ENCODE data around the gene CHRNA9. TPM values are rescaled to one million over a fixed set of nuclear protein-coding genes. Genes with fewer than 3 reads are reported as not detected.

Gene CHRNA9
- polyA plus RNA-seq, 1 donor (not counting 4 experiments of a cell fraction or from before 2014, with no cell fraction given) = 0.03 TPM

GRCh38 chr4:40329805-40330204, 5.3 kb upstream of the CHRNA9 start:
- FAIRE-seq = no peak
- H3K9me1 ChIP-seq (ENCODE audit: control insufficient read depth, extremely low read depth, insufficient read depth, low read length) = no peaks in the 10 kb centered on the region
- no peaks in the 10 kb centered on the region for H4K20me1 ChIP-seq (ENCODE audit: control insufficient read depth, extremely low read depth, insufficient read depth, low read length)
- H3K4me2 ChIP-seq (ENCODE audit: control insufficient read depth, extremely low read depth, insufficient read depth, low read depth, low read length) = no peak overlapping the region
- no peak overlapping the region for H3K9ac ChIP-seq (ENCODE audit: control insufficient read depth, extremely low read depth, insufficient read depth, low read length)
- dilution Hi-C loops (cut with MboI; ENCODE audit: extremely low pct_ligation_motif_present, low sequenced_read_pairs) = no loop called here
- no peaks in the 10 kb centered on the region for H3K9me3 ChIP-seq (ENCODE audit: control insufficient read depth, low read depth, low read length)
- H3K4me1 ChIP-seq (ENCODE audit: control insufficient read depth, extremely low read depth, insufficient read depth, low read length) = peaks cover 28% of the 10 kb centered on the region
- DNase-seq (ENCODE audit: low read depth, low spot score) = no peak
- H3K4me3 ChIP-seq (ENCODE audit: control insufficient read depth in 2 of 3, extremely low read depth in 1 of 3, insufficient read depth in 2 of 3, low read depth in 1 of 3, low read length in 3 of 3) = no peak overlapping the region
- H3K27me3 ChIP-seq (ENCODE audit: control insufficient read depth, extremely low read depth, insufficient read depth, low read length) = no peaks in the 10 kb centered on the region
- no peak overlapping the region for H3K27ac ChIP-seq (ENCODE audit: control insufficient read depth, insufficient read depth, low read length)
- no peaks in the 10 kb centered on the region for H3K79me2 ChIP-seq (ENCODE audit: control insufficient read depth, insufficient read depth, low read length)
- H3K36me3 ChIP-seq (ENCODE audit: control insufficient read depth in 2 of 2, extremely low read depth in 1 of 2, insufficient read depth in 2 of 2, low read length in 2 of 2) = no peaks in the 10 kb centered on the region
- no peak overlapping the region for H2AFZ ChIP-seq (ENCODE audit: control insufficient read depth, low read length)
- no peak for TF ChIP-seq EZH2 (IDR thresholded peaks at IDR 0.05; ENCODE audit: low read length)
- TF ChIP-seq, protein P1, sequence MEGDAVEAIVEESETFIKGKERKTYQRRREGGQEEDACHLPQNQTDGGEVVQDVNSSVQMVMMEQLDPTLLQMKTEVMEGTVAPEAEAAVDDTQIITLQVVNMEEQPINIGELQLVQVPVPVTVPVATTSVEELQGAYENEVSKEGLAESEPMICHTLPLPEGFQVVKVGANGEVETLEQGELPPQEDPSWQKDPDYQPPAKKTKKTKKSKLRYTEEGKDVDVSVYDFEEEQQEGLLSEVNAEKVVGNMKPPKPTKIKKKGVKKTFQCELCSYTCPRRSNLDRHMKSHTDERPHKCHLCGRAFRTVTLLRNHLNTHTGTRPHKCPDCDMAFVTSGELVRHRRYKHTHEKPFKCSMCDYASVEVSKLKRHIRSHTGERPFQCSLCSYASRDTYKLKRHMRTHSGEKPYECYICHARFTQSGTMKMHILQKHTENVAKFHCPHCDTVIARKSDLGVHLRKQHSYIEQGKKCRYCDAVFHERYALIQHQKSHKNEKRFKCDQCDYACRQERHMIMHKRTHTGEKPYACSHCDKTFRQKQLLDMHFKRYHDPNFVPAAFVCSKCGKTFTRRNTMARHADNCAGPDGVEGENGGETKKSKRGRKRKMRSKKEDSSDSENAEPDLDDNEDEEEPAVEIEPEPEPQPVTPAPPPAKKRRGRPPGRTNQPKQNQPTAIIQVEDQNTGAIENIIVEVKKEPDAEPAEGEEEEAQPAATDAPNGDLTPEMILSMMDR (optimal IDR thresholded peaks at IDR 0.05 in 1 of 3, IDR thresholded peaks at IDR 0.05 in 1 of 3, conservative IDR thresholded peaks at IDR 0.05 in 1 of 3; ENCODE audit: extremely low read depth in 1 of 3, insufficient read depth in 2 of 3, low read length in 3 of 3) = no peak

GRCh38 chr4:40330536-40330935, 4.6 kb upstream of the CHRNA9 start:
- H4K20me1 ChIP-seq (ENCODE audit: control insufficient read depth, extremely low read depth, insufficient read depth, low read length) = no peaks in the 10 kb centered on the region
- no peak overlapping the region for H3K4me3 ChIP-seq (ENCODE audit: control insufficient read depth in 2 of 3, extremely low read depth in 1 of 3, insufficient read depth in 2 of 3, low read depth in 1 of 3, low read length in 3 of 3)
- no peak overlapping the region for H3K27ac ChIP-seq (ENCODE audit: control insufficient read depth, insufficient read depth, low read length)
- H3K4me2 ChIP-seq (ENCODE audit: control insufficient read depth, extremely low read depth, insufficient read depth, low read depth, low read length) = no peak overlapping the region
- H3K4me1 ChIP-seq (ENCODE audit: control insufficient read depth, extremely low read depth, insufficient read depth, low read length) = peaks cover 35% of the 10 kb centered on the region
- no peak overlapping the region for H3K9ac ChIP-seq (ENCODE audit: control insufficient read depth, extremely low read depth, insufficient read depth, low read length)
- FAIRE-seq (no peak), DNase-seq (ENCODE audit: low read depth, low spot score) (no peak)
- dilution Hi-C loops (cut with MboI; ENCODE audit: extremely low pct_ligation_motif_present, low sequenced_read_pairs) = no loop called here
- no peaks in the 10 kb centered on the region for H3K27me3 ChIP-seq (ENCODE audit: control insufficient read depth, extremely low read depth, insufficient read depth, low read length)
- no peaks in the 10 kb centered on the region for H3K36me3 ChIP-seq (ENCODE audit: control insufficient read depth in 2 of 2, extremely low read depth in 1 of 2, insufficient read depth in 2 of 2, low read length in 2 of 2)
- no peak overlapping the region for H2AFZ ChIP-seq (ENCODE audit: control insufficient read depth, low read length)
- H3K9me3 ChIP-seq (ENCODE audit: control insufficient read depth, low read depth, low read length) = no peaks in the 10 kb centered on the region
- no peak for TF ChIP-seq EZH2 (IDR thresholded peaks at IDR 0.05; ENCODE audit: low read length)
- TF ChIP-seq, protein P1 (optimal IDR thresholded peaks at IDR 0.05 in 1 of 3, IDR thresholded peaks at IDR 0.05 in 1 of 3, conservative IDR thresholded peaks at IDR 0.05 in 1 of 3; ENCODE audit: extremely low read depth in 1 of 3, insufficient read depth in 2 of 3, low read length in 3 of 3) = no peak
- no peaks in the 10 kb centered on the region for H3K79me2 ChIP-seq (ENCODE audit: control insufficient read depth, insufficient read depth, low read length)
- no peaks in the 10 kb centered on the region for H3K9me1 ChIP-seq (ENCODE audit: control insufficient read depth, extremely low read depth, insufficient read depth, low read length)

Measured in keratinocyte (primary cell).